ENCODE data around the gene ARL14. TPM values are rescaled to one million over a fixed set of nuclear protein-coding genes. Genes with fewer than 3 reads are reported as not detected.

The ARL14 gene
- total RNA-seq, 1 donor from 2014 or later = not detected

- Mint-ChIP-seq H3K4me1 (peaks cover 4% of the 10 kb centered on the region), H3K27me3 (ENCODE audit: insufficient read depth, low read depth) (no peaks in the 10 kb centered on the region), H3K36me3 (peaks cover 1% of the 10 kb centered on the region), H3K27ac (no peak overlapping the region), H3K9me3 (no peaks in the 10 kb centered on the region), H3K4me3 (no peak overlapping the region)
- Histone ChIP-seq H3K36me3 (no peaks in the 10 kb centered on the region), H3K4me2 (no peak overlapping the region), H2AFZ (replicated peaks) (no peak overlapping the region), H3K9ac (no peak overlapping the region), H3K27me3 (no peaks in the 10 kb centered on the region), H4K20me1 (ENCODE audit: low read depth) (no peaks in the 10 kb centered on the region), H3K27ac (no peak overlapping the region), H3K4me3 (no peak overlapping the region), H3F3A (ENCODE audit: low read depth) (no peaks in the 10 kb centered on the region), H3K4me1 (no peaks in the 10 kb centered on the region), H3K9me3 (ENCODE audit: low read depth) (no peaks in the 10 kb centered on the region), H3K79me2 (ENCODE audit: low read depth) (no peaks in the 10 kb centered on the region)
- TF ChIP-seq CTCF (IDR thresholded peaks at IDR 0.05) = no peak
- no peak for TF ChIP-seq EZH2 (IDR thresholded peaks at IDR 0.05)
- no peak for TF ChIP-seq EZH2phosphoT487 (IDR thresholded peaks at IDR 0.05)
- DNase-seq (ENCODE audit: low spot score) = no peak
Observed at GRCh38 chr3:160695003-160695402, 18.0 kb downstream of the ARL14 start.

- Mint-ChIP-seq H3K36me3 (peaks cover 1% of the 10 kb centered on the region), H3K4me1 (peaks cover 4% of the 10 kb centered on the region), H3K27ac (no peak overlapping the region), H3K27me3 (ENCODE audit: insufficient read depth, low read depth) (no peaks in the 10 kb centered on the region), H3K4me3 (no peak overlapping the region), H3K9me3 (no peaks in the 10 kb centered on the region)
- no peaks in the 10 kb centered on the region for H3K27me3 ChIP-seq
- no peak overlapping the region for H3K4me3 ChIP-seq
- H3K27ac ChIP-seq = no peak overlapping the region
- H3K4me2 ChIP-seq = no peak overlapping the region
- no peaks in the 10 kb centered on the region for H3K4me1 ChIP-seq
- TF ChIP-seq EZH2 (IDR thresholded peaks at IDR 0.05) (no peak), EZH2phosphoT487 (IDR thresholded peaks at IDR 0.05) (no peak), CTCF (IDR thresholded peaks at IDR 0.05) (no peak)
- no peaks in the 10 kb centered on the region for H4K20me1 ChIP-seq (ENCODE audit: low read depth)
- no peak overlapping the region for H3K9ac ChIP-seq
- no peaks in the 10 kb centered on the region for H3K9me3 ChIP-seq (ENCODE audit: low read depth)
- H2AFZ ChIP-seq (replicated peaks) = peak overlapping the region; percentile 73
- no peaks in the 10 kb centered on the region for H3K36me3 ChIP-seq
- DNase-seq (ENCODE audit: low spot score) = no peak
- no peaks in the 10 kb centered on the region for H3F3A ChIP-seq (ENCODE audit: low read depth)
- H3K79me2 ChIP-seq (ENCODE audit: low read depth) = no peaks in the 10 kb centered on the region
Observed at GRCh38 chr3:160695915-160696327, 19.0 kb downstream of the ARL14 start.

- no peak overlapping the region for H3K4me2 ChIP-seq
Observed at GRCh38 chr3:160697637-160698380, 20.8 kb downstream of the ARL14 start.

More at GRCh38 chr3:160697637-160698380, 20.8 kb downstream of the ARL14 start:
- no peak for TF ChIP-seq EZH2 (IDR thresholded peaks at IDR 0.05)
- TF ChIP-seq EZH2phosphoT487 (IDR thresholded peaks at IDR 0.05) = no peak
- TF ChIP-seq CTCF (IDR thresholded peaks at IDR 0.05) = no peak
- DNase-seq (ENCODE audit: low spot score) = no peak
- no peaks in the 10 kb centered on the region for H3F3A ChIP-seq (ENCODE audit: low read depth)
- no peaks in the 10 kb centered on the region for H3K9me3 ChIP-seq (ENCODE audit: low read depth)
- peaks cover 4% of the 10 kb centered on the region for H3K4me1 Mint-ChIP-seq
- H3K79me2 ChIP-seq (ENCODE audit: low read depth) = no peaks in the 10 kb centered on the region
- no peaks in the 10 kb centered on the region for H3K4me1 ChIP-seq
- H3K4me3 ChIP-seq = no peak overlapping the region
- no peaks in the 10 kb centered on the region for H3K9me3 Mint-ChIP-seq
- no peak overlapping the region for H3K27ac Mint-ChIP-seq
- no peaks in the 10 kb centered on the region for H3K27me3 ChIP-seq
- no peak overlapping the region for H3K9ac ChIP-seq
- H2AFZ ChIP-seq (replicated peaks) = no peak overlapping the region
- H3K36me3 ChIP-seq = no peaks in the 10 kb centered on the region
- peaks cover 3% of the 10 kb centered on the region for H3K27me3 Mint-ChIP-seq (ENCODE audit: insufficient read depth, low read depth)
- no peak overlapping the region for H3K4me3 Mint-ChIP-seq
- H4K20me1 ChIP-seq (ENCODE audit: low read depth) = no peaks in the 10 kb centered on the region
- peaks cover 1% of the 10 kb centered on the region for H3K36me3 Mint-ChIP-seq
- H3K27ac ChIP-seq = no peak overlapping the region
